HG02938 (cell line): ENCODE results near the gene SUN2.

ENCODE experiments used
- ATAC-seq: cut with Tn5 transposase; IDR thresholded peaks from one replicate; pipeline ENCODE4 v1.9.1; 2021; ENCODE audit warnings: mild to moderate bottlenecking, moderate library complexity; ENCODE audit not compliant: unreplicated experiment

SUN2 gene

GRCh38 chr22:38718414-38718813 lies 37.4 kb downstream of the SUN2 start:
- ATAC-seq, result no peak

GRCh38 chr22:38717244-38717643 lies 38.6 kb downstream of the SUN2 start:
- no peak for ATAC-seq

GRCh38 chr22:38716826-38717225 lies 39.0 kb downstream of the SUN2 start:
- ATAC-seq, result no peak

- ATAC-seq, result no peak
Observed at GRCh38 chr22:38716271-38716670, 39.5 kb downstream of the SUN2 start.

- ATAC-seq, result no peak
Observed at GRCh38 chr22:38715852-38716251, 39.9 kb downstream of the SUN2 start.

GRCh38 chr22:38715176-38715764 lies 40.5 kb downstream of the SUN2 start:
- ATAC-seq, result no peak

GRCh38 chr22:38713921-38714320 lies 41.9 kb downstream of the SUN2 start:
- ATAC-seq, result no peak

- no peak for ATAC-seq
Observed at GRCh38 chr22:38712486-38713207, 43.2 kb downstream of the SUN2 start.

GRCh38 chr22:38710866-38711265 lies 44.9 kb downstream of the SUN2 start:
- no peak for ATAC-seq

- ATAC-seq, result no peak
Observed at GRCh38 chr22:38710351-38710750, 45.4 kb downstream of the SUN2 start.

- ATAC-seq, result no peak
Observed at GRCh38 chr22:38709306-38709705, 46.5 kb downstream of the SUN2 start.

- no peak for ATAC-seq
Observed at GRCh38 chr22:38707984-38708383, 47.8 kb downstream of the SUN2 start.

GRCh38 chr22:38707346-38707745 lies 48.5 kb downstream of the SUN2 start:
- no peak for ATAC-seq

- no peak for ATAC-seq
Observed at GRCh38 chr22:38706901-38707195, 49.0 kb downstream of the SUN2 start.

GRCh38 chr22:38706101-38706900 lies 49.5 kb downstream of the SUN2 start:
- ATAC-seq, result no peak

GRCh38 chr22:38705235-38706100 lies 50.3 kb downstream of the SUN2 start, which contains the start of gene GTPBP1:
TSS of gene GTPBP1 (plus strand) at chr22:38705944. CDS start at chr22:38705956, 12 bp downstream.
- ATAC-seq, result peak; percentile 72

GRCh38 chr22:38704654-38705234 lies 51.1 kb downstream of the SUN2 start:
- ATAC-seq, result no peak

- ATAC-seq, result peak; percentile 18
Observed at GRCh38 chr22:38700789-38701628, 54.8 kb downstream of the SUN2 start, which contains the start of gene JOSD1. TSS of gene JOSD1 (minus strand) at chr22:38700943. CDS start at chr22:38699987, 956 bp downstream.

- ATAC-seq, result peak; percentile 5
Observed at GRCh38 chr22:38700270-38700788, 55.5 kb downstream of the SUN2 start.
